HG03575 (cell line): ENCODE results near the gene AKAP8L.

Source experiments
- ATAC-seq: cut with Tn5 transposase; IDR thresholded peaks from one replicate; pipeline ENCODE4 v1.9.1; 2021; ENCODE audit not compliant: unreplicated experiment, insufficient number of reproducible peaks, low FRiP score; ENCODE audit errors: extremely low read depth

Gene AKAP8L

GRCh38 chr19:15449620-15450527, 31.1 kb upstream of the AKAP8L start, which contains the start of gene WIZ:
WIZ (minus strand) TSS chr19:15449956; CDS start chr19:15448307, 1,649 bp downstream.
- ATAC-seq, result no peak

GRCh38 chr19:15448778-15449619, 30.2 kb upstream of the AKAP8L start:
- ATAC-seq, result no peak

- ATAC-seq, result no peak
These were observed 29.4 kb upstream of the AKAP8L start for GRCh38 chr19:15448044-15448777.

- ATAC-seq, result no peak
These were observed 28.3 kb upstream of the AKAP8L start for GRCh38 chr19:15447057-15447456.

GRCh38 chr19:15445807-15446376, 27.1 kb upstream of the AKAP8L start:
- ATAC-seq, result no peak

GRCh38 chr19:15445227-15445605, 26.4 kb upstream of the AKAP8L start:
- no peak for ATAC-seq

GRCh38 chr19:15444505-15445226, 25.9 kb upstream of the AKAP8L start:
- no peak for ATAC-seq

GRCh38 chr19:15443838-15444237, 25.1 kb upstream of the AKAP8L start:
- ATAC-seq, result no peak

- ATAC-seq, result no peak
These were observed 24.5 kb upstream of the AKAP8L start for GRCh38 chr19:15443325-15443724.

- ATAC-seq, result no peak
These were observed 23.5 kb upstream of the AKAP8L start for GRCh38 chr19:15442142-15442920.

GRCh38 chr19:15441317-15441716, 22.5 kb upstream of the AKAP8L start:
- no peak for ATAC-seq

- ATAC-seq, result no peak
These were observed 21.2 kb upstream of the AKAP8L start for GRCh38 chr19:15439821-15440641.

GRCh38 chr19:15439078-15439799, 20.5 kb upstream of the AKAP8L start:
- no peak for ATAC-seq

GRCh38 chr19:15438577-15438976, 19.8 kb upstream of the AKAP8L start:
- no peak for ATAC-seq

- ATAC-seq, result no peak
These were observed 19.3 kb upstream of the AKAP8L start for GRCh38 chr19:15438124-15438496.

- no peak for ATAC-seq
These were observed 18.8 kb upstream of the AKAP8L start for GRCh38 chr19:15437355-15438123.
